GM12874 (cell line): ENCODE data around the gene GPC6.

Source experiments
- CTCF ChIP-seq: IDR thresholded peaks from 2 replicates; pipeline ENCODE4 v1.5.1; 2011; ENCODE audit warnings: low read depth, mild to moderate bottlenecking, control low read depth, low read length, moderate library complexity; ENCODE audit not compliant: insufficient read depth

Gene GPC6

GRCh38 chr13:93468433-93468832 lies 241.8 kb downstream of the GPC6 start:
- TF ChIP-seq CTCF, result no peak

- TF ChIP-seq CTCF, result no peak
These were observed 245.7 kb downstream of the GPC6 start for GRCh38 chr13:93472296-93472695.

GRCh38 chr13:93472814-93473296 lies 246.2 kb downstream of the GPC6 start:
- no peak for TF ChIP-seq CTCF

DNA sequence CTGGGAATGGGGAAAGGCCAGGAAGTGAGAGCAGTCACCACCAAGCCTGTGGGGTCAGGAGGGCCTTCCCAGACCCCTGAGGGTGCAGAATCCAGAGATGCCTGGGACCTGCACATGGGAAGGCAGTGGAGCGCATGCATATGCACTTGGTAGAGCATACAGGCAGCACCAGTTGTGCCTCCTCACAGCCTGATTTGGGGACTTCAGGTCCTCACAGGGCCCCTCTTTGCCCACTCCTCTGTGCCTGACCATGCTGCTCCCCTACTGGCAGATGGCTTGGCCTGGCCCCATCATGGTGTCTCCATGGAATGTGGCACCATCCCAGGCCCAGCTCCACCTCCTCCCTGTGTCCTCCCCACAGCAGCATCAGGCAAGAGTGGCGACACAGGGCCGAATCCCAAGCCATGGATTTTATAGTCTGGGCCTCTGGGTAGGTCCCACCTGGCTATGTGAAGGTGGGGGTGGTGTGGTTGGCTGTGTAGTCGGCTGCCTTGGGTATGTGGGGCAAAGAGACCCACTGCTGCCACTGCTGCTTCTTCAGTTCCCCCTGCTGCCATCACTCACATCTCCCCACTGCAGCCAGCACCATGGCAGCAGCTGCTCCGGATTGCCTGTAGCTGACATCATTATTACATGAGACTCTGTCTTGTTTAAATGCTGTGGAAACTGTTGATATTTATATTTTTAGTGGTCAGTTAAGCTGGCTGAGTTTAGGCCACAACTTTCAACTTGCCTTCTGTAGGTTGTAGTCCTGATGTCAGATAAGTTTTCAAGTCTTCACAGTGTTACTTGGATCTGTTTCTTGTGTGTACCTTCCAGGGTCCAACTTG lies 247.0 kb downstream of the GPC6 start:
- no peak for TF ChIP-seq CTCF

DNA sequence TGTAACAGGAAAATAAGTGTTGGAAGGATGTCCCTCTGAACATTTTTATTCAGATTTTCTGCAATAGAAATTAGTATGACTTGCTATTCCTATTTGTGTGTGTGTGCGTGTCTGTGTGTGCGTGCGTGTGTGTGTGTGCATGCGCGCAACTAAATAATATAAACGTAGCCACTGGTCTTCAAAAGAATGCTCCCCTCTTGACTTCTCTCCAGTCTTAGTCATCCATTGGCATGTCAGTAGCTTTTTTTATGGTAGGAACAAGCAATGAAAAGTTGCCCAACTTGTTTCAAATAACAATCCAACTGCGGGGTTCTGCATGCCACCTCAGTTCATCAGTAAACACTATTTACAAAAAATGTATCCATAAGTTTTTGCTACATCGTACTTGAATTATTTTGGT lies 249.6 kb downstream of the GPC6 start:
- TF ChIP-seq CTCF, result no peak

GRCh38 chr13:93477238-93477637 lies 250.6 kb downstream of the GPC6 start:
- TF ChIP-seq CTCF, result no peak

- TF ChIP-seq CTCF, result no peak
These were observed 254.0 kb downstream of the GPC6 start for GRCh38 chr13:93480553-93481106.
